Thyroid gland (tissue), 4 donors: ENCODE data around the gene BSPRY.

ENCODE experiments used
- CTCF ChIP-seq, 6 experiments: fragments of 200-600 bp in 3 of 6; fragments of 450-650 bp in 3 of 6; sonication (generic) in 3 of 6; IDR thresholded peaks; one replicate each; pipeline ENCODE4 v1.5.1; 2016 to 2019; ENCODE audit warnings: antibody characterized with exemption in 6 of 6, mild to moderate bottlenecking in 2 of 6, inconsistent platforms in 1 of 6, moderate library complexity in 1 of 6
- POLR2A ChIP-seq, 2 donors: fragments of 450-650 bp; IDR thresholded peaks; one replicate each; pipeline ENCODE4 v1.6.1; 2017; ENCODE audit warnings: antibody characterized with exemption in 2 of 2, mild to moderate bottlenecking in 2 of 2, moderate library complexity in 1 of 2

GRCh38 chr9:113387560-113388230 is 38.4 kb downstream of the BSPRY start:
- TF ChIP-seq POLR2A (IDR thresholded peaks at IDR 0.05) (no peak), CTCF (IDR thresholded peaks at IDR 0.05) (no peak)
